Inflammatory macrophage treated with lipopolysaccharide for 1 hour (primary cell): ENCODE measurements around the gene SNAPC2.

Experiments
- DNase-seq, 2 donors: peaks; one replicate each; pipeline ENCODE4 v3.0.0-alpha.2; 2020 to 2022

Gene SNAPC2

GRCh38 chr19:7919610-7920518, at the start of gene SNAPC2:
TSS of gene SNAPC2 (plus strand) at chr19:7920338. CDS start at chr19:7920367, 29 bp downstream.
- DNase-seq: peak; percentile 84 to 90

- DNase-seq: peak; percentile 33 to 45
Observed at GRCh38 chr19:7870571-7871436, 49.3 kb upstream of the SNAPC2 start.

GRCh38 chr19:7871437-7872305, 48.5 kb upstream of the SNAPC2 start:
- peak; percentile 71 to 82 for DNase-seq

GRCh38 chr19:7872306-7873204, 47.6 kb upstream of the SNAPC2 start:
- no peak for DNase-seq

- DNase-seq: no peak
Observed at GRCh38 chr19:7873304-7874075, 46.6 kb upstream of the SNAPC2 start.

- DNase-seq: no peak
Observed at GRCh38 chr19:7874076-7874896, 45.9 kb upstream of the SNAPC2 start, which contains the start of gene PRR36. TSS of gene PRR36 (minus strand) at chr19:7874390. CDS start at chr19:7873689, 701 bp downstream.

GRCh38 chr19:7874897-7875273, 45.3 kb upstream of the SNAPC2 start:
- DNase-seq: no peak

GRCh38 chr19:7877249-7877836, 42.8 kb upstream of the SNAPC2 start:
- no peak for DNase-seq

GRCh38 chr19:7879111-7879807, 40.9 kb upstream of the SNAPC2 start:
- DNase-seq: no peak

GRCh38 chr19:7879836-7880235, 40.3 kb upstream of the SNAPC2 start:
- no peak for DNase-seq

- DNase-seq: no peak
Observed at GRCh38 chr19:7881910-7882309, 38.2 kb upstream of the SNAPC2 start.

- DNase-seq: no peak
Observed at GRCh38 chr19:7883105-7883504, 37.0 kb upstream of the SNAPC2 start.

- DNase-seq: no peak
Observed at GRCh38 chr19:7883796-7884570, 36.2 kb upstream of the SNAPC2 start.

- no peak for DNase-seq
Observed at GRCh38 chr19:7885818-7886217, 34.3 kb upstream of the SNAPC2 start.

GRCh38 chr19:7887408-7888144, 32.6 kb upstream of the SNAPC2 start:
- DNase-seq: no peak

GRCh38 chr19:7888145-7888825, 31.9 kb upstream of the SNAPC2 start, which contains the start of gene LRRC8E:
TSS of gene LRRC8E (plus strand) at chr19:7888510. CDS start at chr19:7895604, 7,094 bp downstream.
- peak in 1 of 2 donors; percentile 27 for DNase-seq
